ENCODE results near the gene CA10. TPM values are rescaled to one million over a fixed set of nuclear protein-coding genes. Genes with fewer than 3 reads are reported as not detected.

The CA10 gene
- total RNA-seq, 1 experiment from 2014 or later: 0.46 TPM

DNA sequence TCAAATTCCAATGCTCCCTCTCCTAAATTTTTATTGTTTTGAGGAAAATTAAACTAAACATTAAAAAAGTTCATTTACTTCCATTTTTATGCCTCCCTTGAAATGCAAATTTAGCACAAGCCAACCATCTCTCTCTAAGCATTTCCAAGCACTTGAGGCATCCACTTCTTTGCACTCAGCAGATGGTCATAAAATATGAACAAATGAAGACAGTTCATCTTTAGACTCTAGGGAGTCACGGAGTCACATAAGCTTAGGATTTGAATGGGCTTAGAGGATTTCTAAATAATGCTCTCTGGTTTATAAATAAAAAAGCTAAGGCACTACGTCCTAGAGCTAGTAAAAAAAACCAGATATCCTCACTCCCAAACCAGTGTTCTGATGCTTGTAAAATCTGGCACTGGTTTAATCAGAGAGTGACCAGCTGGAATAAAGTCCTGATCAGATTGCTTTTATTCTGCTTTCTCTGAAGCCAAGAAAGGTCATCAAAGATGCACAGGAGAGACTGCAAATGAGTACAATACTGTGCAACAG is 204.2 kb downstream of the CA10 start:
- no peak overlapping the region for H4K91ac ChIP-seq (ENCODE audit: insufficient read length, low read depth, low read length)
- no peak overlapping the region for H2BK5ac ChIP-seq (ENCODE audit: insufficient read length, low read length)
- H3K56ac ChIP-seq (ENCODE audit: insufficient read length, low read depth, low read length): no peak overlapping the region
- no peak overlapping the region for H3K4me3 Mint-ChIP-seq
- H2AK5ac ChIP-seq (ENCODE audit: insufficient read length, low read length): no peak overlapping the region
- no peaks in the 10 kb centered on the region for H4K20me1 ChIP-seq (ENCODE audit: control insufficient read depth, insufficient read depth, insufficient read length)
- no peaks in the 10 kb centered on the region for H3K27me3 ChIP-seq (ENCODE audit: insufficient read depth, low read length)
- no peak overlapping the region for H2AFZ ChIP-seq (ENCODE audit: low read length)
- DNase-seq: no peak
- H3K23me2 ChIP-seq (ENCODE audit: insufficient read length, low read depth, low read length, poor library complexity, severe bottlenecking): no peaks in the 10 kb centered on the region
- H4K8ac ChIP-seq (replicated peaks; ENCODE audit: insufficient read length, low read depth, low read length): no peak overlapping the region
- H3K4me1 ChIP-seq (ENCODE audit: insufficient read depth, low read length): no peaks in the 10 kb centered on the region
- no peak overlapping the region for H3K4me2 ChIP-seq (ENCODE audit: insufficient read depth, insufficient read length, low read length)
- H3K27ac Mint-ChIP-seq: no peak overlapping the region
- H3K79me1 ChIP-seq (ENCODE audit: insufficient read depth, low read depth, low read length, poor library complexity, severe bottlenecking): no peaks in the 10 kb centered on the region
- H3K4ac ChIP-seq (ENCODE audit: low read depth, low read length): no peak overlapping the region
- no peak overlapping the region for H3K9ac ChIP-seq (ENCODE audit: extremely low read depth, insufficient read length, low read length)
- no peaks in the 10 kb centered on the region for H3K79me2 ChIP-seq (ENCODE audit: insufficient read depth, low read length)
- peaks cover 2% of the 10 kb centered on the region; the same call in 1 of the 2 replicates for H3K27me3 Mint-ChIP-seq (ENCODE audit: low read depth)
- no CpG with 5 or more reads among the region's 2 CpGs for WGBS (ENCODE audit: extremely low coverage, insufficient read length, low lambda C conversion rate)
- no peak overlapping the region for H2BK15ac ChIP-seq (ENCODE audit: low read depth, low read length)
- no peaks in the 10 kb centered on the region; a peak in 1 of 5 replicates for H3K9me3 Mint-ChIP-seq
- no peak overlapping the region for H2BK12ac ChIP-seq (ENCODE audit: insufficient read length, low read depth, low read length)
- H2BK120ac ChIP-seq (ENCODE audit: low read depth, low read length, poor library complexity, severe bottlenecking): no peak overlapping the region
- no peak overlapping the region for H3K14ac ChIP-seq (ENCODE audit: insufficient read depth, low read length)
- no peak overlapping the region for H4K5ac ChIP-seq (ENCODE audit: insufficient read length, low read depth, low read length)
- H3K4me1 Mint-ChIP-seq: 0 out of 4 replicates have a peak, but pooled peaks cover 0 to 3% of the 10 kb centered on the region in 2 experiments
- H3T11ph ChIP-seq (ENCODE audit: low read length): no peak overlapping the region
- no peaks in the 10 kb centered on the region; a peak in 1 of 7 replicates for H3K36me3 Mint-ChIP-seq (ENCODE audit: insufficient read depth in 1 of 3, low read depth in 3 of 3)
- H3K23ac ChIP-seq (ENCODE audit: insufficient read length, low read depth, low read length): no peak overlapping the region
- no peak overlapping the region for H3K27ac ChIP-seq (ENCODE audit: insufficient read length, low read depth, low read length)
- no peaks in the 10 kb centered on the region for H3K9me3 ChIP-seq (ENCODE audit: control insufficient read depth, low read depth, low read length)
- H2BK20ac ChIP-seq (ENCODE audit: low read depth, low read length, poor library complexity, severe bottlenecking): no peak overlapping the region
- no peak for TF ChIP-seq CTCF (conservative IDR thresholded peaks at IDR 0.05)
- no peak overlapping the region for H3K18ac ChIP-seq (ENCODE audit: insufficient read length, low read depth, low read length)

Data from H9 (cell line).